GM19395 (cell line): Measurements from ENCODE around the gene SV2B.
"Not testable (repeated sequence)": the region's sequence is repeated elsewhere in the genome, so short reads cannot be mapped to it uniquely, and the experiment has no call there.

Experiments
- ATAC-seq: cut with Tn5 transposase; IDR thresholded peaks from one replicate; pipeline ENCODE4 v1.9.1; 2021; ENCODE audit warnings: mild to moderate bottlenecking, moderate library complexity; ENCODE audit not compliant: unreplicated experiment

Gene SV2B

GRCh38 chr15:91302588-91303439 is 202.8 kb downstream of the SV2B start:
- peak; percentile 77 for ATAC-seq

- ATAC-seq, result no peak
Measured at GRCh38 chr15:91304210-91304609, 204.2 kb downstream of the SV2B start.

GRCh38 chr15:91304786-91305185 is 204.7 kb downstream of the SV2B start:
- no peak for ATAC-seq

GRCh38 chr15:91306144-91306543 is 206.1 kb downstream of the SV2B start:
- ATAC-seq, result no peak

- no peak for ATAC-seq
Measured at GRCh38 chr15:91307601-91308000, 207.5 kb downstream of the SV2B start.

- ATAC-seq, result no peak
Measured at GRCh38 chr15:91308199-91308598, 208.1 kb downstream of the SV2B start.

GRCh38 chr15:91308855-91309254 is 208.8 kb downstream of the SV2B start:
- no peak for ATAC-seq

GRCh38 chr15:91311986-91312385 is 211.9 kb downstream of the SV2B start:
- ATAC-seq, result no peak

GRCh38 chr15:91316126-91316525 is 216.1 kb downstream of the SV2B start:
- no peak for ATAC-seq

GRCh38 chr15:91318516-91318915 is 218.5 kb downstream of the SV2B start:
- ATAC-seq, result no peak

GRCh38 chr15:91318931-91319330 is 218.9 kb downstream of the SV2B start:
- no peak for ATAC-seq

GRCh38 chr15:91319371-91320059 is 219.5 kb downstream of the SV2B start:
- no peak for ATAC-seq

- no peak for ATAC-seq
Measured at GRCh38 chr15:91320101-91320500, 220.0 kb downstream of the SV2B start.

- no peak for ATAC-seq
Measured at GRCh38 chr15:91329914-91330313, 229.9 kb downstream of the SV2B start.

GRCh38 chr15:91331581-91331980 is 231.5 kb downstream of the SV2B start:
- no peak for ATAC-seq

- no peak for ATAC-seq
Measured at GRCh38 chr15:91335702-91336101, 235.6 kb downstream of the SV2B start.

GRCh38 chr15:91336687-91337086 is 236.6 kb downstream of the SV2B start:
- no peak for ATAC-seq

GRCh38 chr15:91338766-91339165 is 238.7 kb downstream of the SV2B start:
- ATAC-seq, result no peak

GRCh38 chr15:91342097-91342496 is 242.0 kb downstream of the SV2B start:
- ATAC-seq, result no peak

GRCh38 chr15:91344912-91345311 is 244.9 kb downstream of the SV2B start:
- ATAC-seq, result not testable (repeated sequence)

GRCh38 chr15:91345736-91346135 is 245.7 kb downstream of the SV2B start:
- no peak for ATAC-seq

- ATAC-seq, result no peak
Measured at GRCh38 chr15:91346259-91346658, 246.2 kb downstream of the SV2B start.
